A549 (cell line): ENCODE measurements around the gene CEP72.

Source experiments
- CTCF ChIP-seq: fragments of >200 bp; sonication (Bioruptor Twin); formaldehyde crosslinking; IDR thresholded peaks from 3 replicates; pipeline ENCODE4 v1.5.1; 2016
- HOXA7 ChIP-seq: fragments of 250-450 bp; sonication (Bioruptor Pico); IDR thresholded peaks from 2 replicates; pipeline ENCODE4 v1.5.0; 2020; ENCODE audit warnings: mild to moderate bottlenecking, moderate library complexity
- MAX ChIP-seq: IDR thresholded peaks from 2 replicates; pipeline ENCODE4 v1.6.1; 2012
- MYC ChIP-seq: IDR thresholded peaks from 2 replicates; pipeline ENCODE4 v1.6.1; 2012; ENCODE audit warnings: mild to moderate bottlenecking, inconsistent platforms, low read length, improper control_type of control experiment, borderline replicate concordance
- NR3C1 ChIP-seq: fragments of >200 bp; sonication (Bioruptor Twin); formaldehyde crosslinking; IDR thresholded peaks from 3 replicates; pipeline ENCODE4 v1.6.1; 2017
- POLR2A ChIP-seq: IDR thresholded peaks from 2 replicates; pipeline ENCODE4 v1.6.1; 2012; ENCODE audit warnings: mild to moderate bottlenecking, low read length
- RCOR1 ChIP-seq: fragments of 150-350 bp; IDR thresholded peaks from 2 replicates; pipeline ENCODE4 v1.6.1; 2014; ENCODE audit warnings: antibody characterized with exemption, low read length, low read depth
- RNF2 ChIP-seq: fragments of 200-600 bp; sonication (generic); IDR thresholded peaks from 2 replicates; pipeline ENCODE4 v1.6.1; 2016; ENCODE audit warnings: low read depth, mild to moderate bottlenecking, antibody characterized with exemption, moderate library complexity, borderline replicate concordance
- ZFP36 ChIP-seq: fragments of 450-650 bp; IDR thresholded peaks from 2 replicates; pipeline ENCODE4 v1.6.1; 2014; ENCODE audit warnings: borderline replicate concordance; ENCODE audit not compliant: partially characterized antibody
- TF ChIP-seq, protein P1 (sequence below): fragments of 250-450 bp; sonication (Bioruptor Pico); IDR thresholded peaks from 2 replicates; pipeline ENCODE4 v1.5.0; 2021; ENCODE audit warnings: mild to moderate bottlenecking, moderate library complexity, borderline replicate concordance

DNA sequence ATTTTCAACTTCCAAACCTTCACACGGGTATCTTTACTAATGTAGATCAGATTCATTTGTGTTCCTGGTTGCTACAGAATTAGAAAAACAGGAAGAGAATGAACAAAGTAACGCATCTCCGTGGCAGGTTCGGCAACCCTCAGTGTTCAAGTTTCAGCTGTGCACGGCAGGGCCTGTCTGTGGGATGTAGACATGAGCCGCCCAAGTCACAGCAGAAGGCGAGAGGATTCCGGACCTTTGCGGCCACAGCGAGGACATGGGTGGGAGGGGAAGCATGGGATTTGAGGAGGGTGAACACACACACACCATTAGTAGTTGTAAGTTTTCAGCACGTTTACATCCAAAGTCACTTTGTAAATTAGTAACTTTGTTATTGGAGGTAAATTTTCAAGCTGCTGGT is 31.7 kb upstream of the CEP72 start:
- TF ChIP-seq RNF2 (no peak), CTCF (no peak), HOXA7 (CRISPR knock-in tag) (no peak), POLR2A (no peak), NR3C1 (no peak), MYC (no peak), ZFP36 (no peak), MAX (no peak), RCOR1 (no peak)
- TF ChIP-seq, protein P1, sequence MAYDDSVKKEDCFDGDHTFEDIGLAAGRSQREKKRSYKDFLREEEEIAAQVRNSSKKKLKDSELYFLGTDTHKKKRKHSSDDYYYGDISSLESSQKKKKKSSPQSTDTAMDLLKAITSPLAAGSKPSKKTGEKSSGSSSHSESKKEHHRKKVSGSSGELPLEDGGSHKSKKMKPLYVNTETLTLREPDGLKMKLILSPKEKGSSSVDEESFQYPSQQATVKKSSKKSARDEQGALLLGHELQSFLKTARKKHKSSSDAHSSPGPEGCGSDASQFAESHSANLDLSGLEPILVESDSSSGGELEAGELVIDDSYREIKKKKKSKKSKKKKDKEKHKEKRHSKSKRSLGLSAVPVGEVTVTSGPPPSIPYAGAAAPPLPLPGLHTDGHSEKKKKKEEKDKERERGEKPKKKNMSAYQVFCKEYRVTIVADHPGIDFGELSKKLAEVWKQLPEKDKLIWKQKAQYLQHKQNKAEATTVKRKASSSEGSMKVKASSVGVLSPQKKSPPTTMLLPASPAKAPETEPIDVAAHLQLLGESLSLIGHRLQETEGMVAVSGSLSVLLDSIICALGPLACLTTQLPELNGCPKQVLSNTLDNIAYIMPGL (CRISPR knock-in tag) = no peak
